ENCODE measurements around the gene GOSR1.
"Not testable (repeated sequence)": the region's sequence is repeated elsewhere in the genome, so short reads cannot be mapped to it uniquely, and the experiment has no call there.

The GOSR1 gene

DNA sequence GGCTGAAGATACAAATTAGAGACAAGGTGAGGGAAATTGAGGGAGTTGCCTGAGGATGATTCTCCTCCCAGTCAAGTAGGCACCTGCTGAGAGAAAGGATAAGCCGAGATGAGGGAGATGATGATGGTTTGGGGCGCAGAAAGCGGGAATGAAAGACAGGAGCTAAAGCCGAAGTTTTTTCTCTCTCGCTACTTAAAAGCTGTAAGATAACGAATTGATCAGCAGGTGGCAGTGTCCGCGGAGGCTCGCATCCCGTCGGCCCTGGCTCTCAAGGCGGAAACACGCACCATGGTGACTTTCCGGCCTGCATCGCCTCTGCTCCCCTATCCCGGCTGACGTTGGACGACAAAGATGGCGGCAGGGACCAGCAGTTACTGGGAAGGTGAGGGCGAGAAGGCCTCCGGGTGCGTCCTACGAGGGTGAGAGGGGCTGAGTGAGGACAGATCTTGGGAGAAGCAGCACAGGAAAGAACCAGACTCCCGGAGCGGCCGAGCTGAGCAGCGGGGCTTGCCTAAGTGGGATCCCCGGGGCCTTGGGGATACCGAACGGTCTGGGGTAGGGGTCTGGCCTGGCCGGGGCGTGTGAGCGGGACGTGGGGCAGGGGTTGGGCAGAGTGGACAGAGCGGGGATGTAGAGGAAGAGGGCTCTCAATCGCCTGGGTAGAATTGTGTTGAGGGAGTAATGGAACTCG lies at the start of gene GOSR1:
Gene GOSR1, plus strand, starts transcription at position 326 of the 691 bp plus-strand sequence. Its CDS starts 26 bp downstream, at position 352.
- DNase-seq, result peak; percentile 95

GRCh38 chr17:30427611-30428010 lies 49.6 kb upstream of the GOSR1 start:
- no peak for DNase-seq

GRCh38 chr17:30429155-30429554 lies 48.1 kb upstream of the GOSR1 start:
- DNase-seq, result no peak

- DNase-seq, result no peak
These were observed 43.7 kb upstream of the GOSR1 start for GRCh38 chr17:30433514-30433913.

GRCh38 chr17:30436729-30437128 lies 40.5 kb upstream of the GOSR1 start:
- no peak for DNase-seq

DNA sequence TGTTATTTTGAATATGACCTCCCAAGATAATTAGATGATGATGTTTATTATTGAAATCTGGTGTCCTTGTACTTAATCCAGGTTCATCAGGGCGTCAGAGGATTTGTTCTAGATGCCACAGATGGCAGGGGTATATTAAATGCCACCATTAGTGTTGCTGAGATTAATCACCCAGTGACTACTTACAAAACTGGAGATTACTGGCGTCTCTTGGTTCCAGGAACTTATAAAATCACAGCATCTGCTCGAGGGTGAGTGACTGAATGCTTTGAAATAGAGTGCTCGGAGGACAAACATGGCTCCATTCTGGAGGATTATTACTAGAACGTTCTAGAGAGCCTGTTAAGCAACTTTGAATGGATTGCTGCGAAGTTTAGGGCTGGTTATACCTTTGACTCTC lies 33.5 kb upstream of the GOSR1 start:
- DNase-seq, result peak; percentile 13

GRCh38 chr17:30446640-30447039 lies 30.6 kb upstream of the GOSR1 start:
- DNase-seq, result not testable (repeated sequence)

GRCh38 chr17:30449480-30449879 lies 27.7 kb upstream of the GOSR1 start:
- no peak for DNase-seq

DNA sequence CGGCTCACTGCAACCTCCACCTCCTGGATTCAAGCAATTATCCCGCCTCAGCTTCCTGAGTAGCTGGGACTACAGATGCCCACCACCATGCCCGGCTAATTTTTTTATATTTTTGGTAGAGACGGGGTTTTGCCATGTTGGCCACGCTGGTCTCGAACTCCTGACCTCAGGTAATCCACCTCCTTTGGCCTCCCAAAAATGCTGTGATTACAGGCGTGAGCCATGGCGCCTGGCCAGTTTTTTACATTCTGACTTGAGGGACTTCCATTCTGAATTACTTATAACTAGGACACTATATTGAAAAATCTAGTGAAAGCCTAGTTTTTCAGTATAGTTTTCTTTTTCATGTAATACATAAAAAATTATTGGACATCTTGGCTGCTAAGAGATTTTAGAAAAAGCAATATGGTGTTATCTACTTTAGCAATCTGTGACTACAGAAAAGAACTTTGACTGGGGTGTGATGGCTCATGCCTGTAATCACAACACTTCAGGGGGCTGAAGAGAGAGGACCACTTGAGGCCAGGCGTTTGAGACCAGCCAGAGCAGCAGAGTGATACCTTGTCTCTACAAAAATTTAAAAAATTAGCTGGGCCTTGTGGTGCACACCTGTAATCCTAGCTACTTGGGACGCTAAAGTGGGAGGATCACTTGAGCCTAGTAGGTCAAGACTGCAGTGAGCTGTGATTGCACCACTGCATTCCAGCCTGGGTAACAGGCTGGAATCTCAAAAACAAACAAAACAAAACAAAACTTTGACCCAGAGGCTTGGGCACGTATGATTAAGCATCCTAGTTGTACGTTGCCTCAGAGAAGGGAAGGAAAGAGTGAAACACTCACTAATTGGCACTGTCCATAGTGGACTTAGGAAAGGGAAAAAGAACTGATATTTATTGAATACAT lies 26.8 kb upstream of the GOSR1 start:
- no peak for DNase-seq

DNA sequence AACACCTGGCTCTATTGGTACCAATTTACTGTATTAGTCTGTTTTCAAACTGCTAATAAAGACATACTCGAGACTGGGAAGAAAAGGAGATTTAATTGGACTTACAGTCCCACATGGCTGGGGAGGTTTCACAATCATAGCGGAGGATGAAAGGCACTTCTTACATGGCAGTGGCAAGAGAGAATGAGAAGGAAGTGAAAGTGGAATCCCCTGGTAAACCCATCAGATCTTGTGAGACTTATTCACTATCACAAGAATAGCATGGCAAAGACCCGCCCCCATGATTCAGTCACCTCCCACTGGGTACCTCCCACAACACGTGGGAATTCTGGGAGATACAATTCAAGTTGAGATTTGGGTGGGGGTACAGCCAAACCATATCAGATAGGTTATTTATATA lies 22.6 kb upstream of the GOSR1 start:
- DNase-seq, result no peak

- no peak for DNase-seq
These were observed 18.8 kb upstream of the GOSR1 start for GRCh38 chr17:30458371-30458770.

DNA sequence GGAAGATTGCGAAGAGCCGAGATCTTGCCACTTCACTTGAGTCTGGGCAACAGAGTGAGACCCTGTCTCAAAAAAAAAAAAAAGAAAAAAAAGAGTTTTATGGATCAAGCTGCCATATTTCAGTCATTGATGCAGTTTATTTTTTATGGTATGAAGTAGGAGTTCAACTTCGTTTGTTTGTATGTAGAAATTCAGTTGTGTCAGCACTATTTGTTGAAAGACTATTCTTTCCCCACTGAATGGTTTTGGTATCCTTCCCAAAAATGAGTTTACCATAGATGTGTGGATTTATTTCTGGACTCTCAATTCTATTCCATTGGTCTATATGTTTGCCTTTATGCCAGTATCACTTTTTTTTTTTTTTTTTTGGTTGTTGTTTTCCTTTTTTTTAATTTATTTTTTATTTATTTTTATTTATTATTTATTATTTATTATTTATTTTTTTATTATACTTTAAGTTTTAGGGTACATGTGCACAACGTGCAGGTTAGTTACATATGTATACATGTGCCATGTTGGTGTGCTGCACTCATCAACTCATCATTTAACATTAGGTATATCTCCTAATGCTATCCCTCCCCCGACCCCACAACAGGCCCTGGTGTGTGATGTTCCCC lies 18.3 kb upstream of the GOSR1 start:
- not testable (repeated sequence) for DNase-seq

GRCh38 chr17:30468465-30468864 lies 8.7 kb upstream of the GOSR1 start:
- no peak for DNase-seq

GRCh38 chr17:30472238-30472890 lies 4.8 kb upstream of the GOSR1 start:
- no peak for DNase-seq

- no peak for DNase-seq
These were observed 2.0 kb upstream of the GOSR1 start for GRCh38 chr17:30475206-30475605.

DNA sequence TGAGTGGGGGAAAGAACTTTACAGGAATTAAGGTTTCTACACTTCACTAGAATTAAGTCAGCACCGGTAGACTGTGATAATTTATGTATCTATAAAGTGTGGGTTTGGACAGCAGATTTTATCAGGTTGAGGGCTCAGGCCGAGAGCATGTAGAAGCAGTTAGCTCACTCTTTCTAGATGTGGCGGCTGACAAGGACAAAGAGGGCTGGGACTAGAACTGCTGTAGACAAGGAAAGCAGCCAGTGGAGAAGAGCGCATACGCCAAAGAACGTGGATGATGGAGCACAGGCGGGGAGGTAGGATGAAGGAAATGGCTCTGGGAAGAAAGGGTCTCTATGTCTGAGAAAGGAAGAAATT lies 504 bp upstream of the GOSR1 start:
- no peak for DNase-seq

- no peak for DNase-seq
These were observed 537 bp downstream of the GOSR1 start for GRCh38 chr17:30477774-30478115.

GRCh38 chr17:30482555-30482954 lies 5.3 kb downstream of the GOSR1 start:
- DNase-seq, result no peak

GRCh38 chr17:30483159-30483558 lies 6.0 kb downstream of the GOSR1 start:
- DNase-seq, result no peak

DNA sequence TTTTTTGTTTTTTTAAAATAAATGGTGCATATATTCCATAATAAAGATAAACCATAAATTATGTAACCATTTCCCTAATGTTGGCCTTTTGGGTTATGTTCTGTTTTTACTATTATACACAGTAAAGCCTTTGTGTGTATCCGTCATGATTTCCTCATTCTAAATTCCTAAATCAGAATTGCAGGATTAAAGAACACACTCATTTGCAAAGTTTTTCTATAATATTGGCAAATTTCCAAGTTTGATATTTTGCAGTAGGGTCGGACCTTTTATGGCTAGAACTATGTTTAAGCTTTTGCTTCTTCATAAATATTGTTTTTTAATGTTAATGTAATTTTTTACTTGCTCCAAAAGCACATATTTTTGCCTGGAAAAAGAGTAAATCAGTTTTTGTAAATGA lies 16.6 kb downstream of the GOSR1 start:
- DNase-seq, result no peak

DNA sequence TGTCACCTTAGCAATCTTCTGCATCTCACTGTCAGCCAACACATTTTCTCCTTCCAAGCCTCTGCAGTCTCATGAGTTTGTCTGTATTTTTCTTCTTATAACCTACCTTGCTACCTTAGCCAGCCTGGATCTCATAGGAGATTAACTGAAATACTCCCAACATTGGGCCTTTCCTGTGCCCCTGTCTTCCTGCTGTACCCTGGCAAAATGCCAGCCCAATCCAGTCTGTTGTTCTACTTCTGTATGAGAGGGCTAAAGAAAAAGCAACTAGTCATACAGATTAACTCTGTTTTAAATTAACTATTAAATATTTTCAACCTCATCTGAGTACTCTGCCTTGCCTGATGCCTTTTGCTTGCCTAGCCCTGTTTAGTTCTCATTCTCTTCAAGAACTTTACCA lies 18.4 kb downstream of the GOSR1 start:
- DNase-seq, result peak; percentile 10

GRCh38 chr17:30503558-30503957 lies 26.4 kb downstream of the GOSR1 start:
- no peak for DNase-seq

DNA sequence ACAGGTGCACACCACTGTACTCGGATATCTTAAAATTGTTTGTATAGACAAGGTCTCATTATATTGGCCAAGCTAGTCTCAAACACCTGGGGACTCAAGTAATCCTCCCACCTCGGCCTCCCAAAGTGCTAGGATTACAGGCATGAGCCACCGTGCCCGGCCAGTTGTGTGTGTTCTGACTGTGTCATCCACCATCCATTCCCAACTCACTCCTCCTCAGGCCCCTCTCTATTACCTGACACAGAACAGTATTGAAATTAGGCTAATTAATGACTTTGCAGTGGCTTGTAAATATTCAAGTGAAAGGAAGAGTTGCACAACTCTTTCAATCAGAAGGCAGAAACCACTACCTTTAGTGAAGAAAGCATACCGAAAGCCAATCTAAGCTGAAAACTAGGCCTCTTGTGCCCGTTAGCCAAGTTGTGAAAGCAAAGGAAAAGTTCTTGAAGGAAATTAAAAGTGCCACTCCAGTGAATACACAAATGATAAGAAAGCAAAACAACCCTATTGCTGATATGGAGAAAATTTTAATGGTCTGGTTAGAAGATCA lies 28.7 kb downstream of the GOSR1 start:
- no peak for DNase-seq
